Ishikawa (cell line): ENCODE measurements around the gene SPATC1L.

Experiments
- CEBPB ChIP-seq: IDR thresholded peaks from 2 replicates; pipeline ENCODE4 v1.6.1; 2012
- EP300 ChIP-seq: IDR thresholded peaks from 2 replicates; pipeline ENCODE4 v1.6.1; 2012; ENCODE audit warnings: borderline replicate concordance
- FOXM1 ChIP-seq: IDR thresholded peaks from 2 replicates; pipeline ENCODE4 v1.6.1; 2012; ENCODE audit warnings: low read depth, borderline replicate concordance
- TF ChIP-seq, protein P1 (sequence below): IDR thresholded peaks from 2 replicates; pipeline ENCODE4 v1.6.1; 2012; ENCODE audit warnings: low read depth, mild to moderate bottlenecking

DNA sequence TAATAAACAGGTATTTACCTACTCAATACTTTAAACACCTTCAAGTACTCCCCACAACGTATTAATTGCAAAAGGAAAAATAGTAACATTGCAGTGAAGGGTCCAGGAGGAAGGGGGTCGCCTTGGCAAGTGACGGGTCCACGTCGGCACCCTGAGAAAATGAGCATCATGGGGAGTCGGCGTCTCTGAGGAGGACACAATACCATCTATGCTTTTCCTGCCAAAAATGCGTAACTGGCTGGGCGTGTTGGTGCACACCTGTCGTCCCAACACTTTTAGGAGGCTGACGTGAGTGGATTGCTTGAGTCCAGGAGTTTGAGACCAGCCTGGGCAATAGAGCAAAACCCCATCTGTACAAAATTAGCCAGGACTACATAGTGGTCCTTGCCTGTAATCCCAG, 36.2 kb downstream of the SPATC1L start:
- no peak for TF ChIP-seq CEBPB
- TF ChIP-seq EP300: no peak
- TF ChIP-seq FOXM1: no peak
- TF ChIP-seq, protein P1, sequence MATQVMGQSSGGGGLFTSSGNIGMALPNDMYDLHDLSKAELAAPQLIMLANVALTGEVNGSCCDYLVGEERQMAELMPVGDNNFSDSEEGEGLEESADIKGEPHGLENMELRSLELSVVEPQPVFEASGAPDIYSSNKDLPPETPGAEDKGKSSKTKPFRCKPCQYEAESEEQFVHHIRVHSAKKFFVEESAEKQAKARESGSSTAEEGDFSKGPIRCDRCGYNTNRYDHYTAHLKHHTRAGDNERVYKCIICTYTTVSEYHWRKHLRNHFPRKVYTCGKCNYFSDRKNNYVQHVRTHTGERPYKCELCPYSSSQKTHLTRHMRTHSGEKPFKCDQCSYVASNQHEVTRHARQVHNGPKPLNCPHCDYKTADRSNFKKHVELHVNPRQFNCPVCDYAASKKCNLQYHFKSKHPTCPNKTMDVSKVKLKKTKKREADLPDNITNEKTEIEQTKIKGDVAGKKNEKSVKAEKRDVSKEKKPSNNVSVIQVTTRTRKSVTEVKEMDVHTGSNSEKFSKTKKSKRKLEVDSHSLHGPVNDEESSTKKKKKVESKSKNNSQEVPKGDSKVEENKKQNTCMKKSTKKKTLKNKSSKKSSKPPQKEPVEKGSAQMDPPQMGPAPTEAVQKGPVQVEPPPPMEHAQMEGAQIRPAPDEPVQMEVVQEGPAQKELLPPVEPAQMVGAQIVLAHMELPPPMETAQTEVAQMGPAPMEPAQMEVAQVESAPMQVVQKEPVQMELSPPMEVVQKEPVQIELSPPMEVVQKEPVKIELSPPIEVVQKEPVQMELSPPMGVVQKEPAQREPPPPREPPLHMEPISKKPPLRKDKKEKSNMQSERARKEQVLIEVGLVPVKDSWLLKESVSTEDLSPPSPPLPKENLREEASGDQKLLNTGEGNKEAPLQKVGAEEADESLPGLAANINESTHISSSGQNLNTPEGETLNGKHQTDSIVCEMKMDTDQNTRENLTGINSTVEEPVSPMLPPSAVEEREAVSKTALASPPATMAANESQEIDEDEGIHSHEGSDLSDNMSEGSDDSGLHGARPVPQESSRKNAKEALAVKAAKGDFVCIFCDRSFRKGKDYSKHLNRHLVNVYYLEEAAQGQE: no peak
